KG1 (cell line): ENCODE data around the gene FHIP1A.

Source experiments
- DNase-seq: peaks from one replicate; lab custom pipeline; 2025; lab: John Stamatoyannopoulos, UW

Gene FHIP1A

GRCh38 chr4:151418385-151418784, 9.4 kb downstream of the FHIP1A start:
- DNase-seq: no peak

GRCh38 chr4:151418856-151419255, 9.9 kb downstream of the FHIP1A start:
- no peak for DNase-seq

GRCh38 chr4:151420250-151420807, 11.4 kb downstream of the FHIP1A start:
- DNase-seq: no peak

GRCh38 chr4:151422854-151423253, 13.9 kb downstream of the FHIP1A start:
- DNase-seq: no peak

- DNase-seq: no peak
Observed at GRCh38 chr4:151426513-151426912, 17.5 kb downstream of the FHIP1A start.

GRCh38 chr4:151427266-151427665, 18.3 kb downstream of the FHIP1A start:
- no peak for DNase-seq

GRCh38 chr4:151428346-151428745, 19.4 kb downstream of the FHIP1A start:
- no peak for DNase-seq

GRCh38 chr4:151429957-151430570, 21.1 kb downstream of the FHIP1A start:
- no peak for DNase-seq

GRCh38 chr4:151430740-151431457, 21.9 kb downstream of the FHIP1A start:
- DNase-seq: no peak

GRCh38 chr4:151431728-151432127, 22.8 kb downstream of the FHIP1A start:
- DNase-seq: no peak

- no peak for DNase-seq
Observed at GRCh38 chr4:151432654-151433053, 23.7 kb downstream of the FHIP1A start.

GRCh38 chr4:151434183-151434860, 25.3 kb downstream of the FHIP1A start:
- no peak for DNase-seq

- no peak for DNase-seq
Observed at GRCh38 chr4:151436093-151436518, 27.1 kb downstream of the FHIP1A start.

GRCh38 chr4:151437505-151437904, 28.5 kb downstream of the FHIP1A start:
- DNase-seq: no peak

GRCh38 chr4:151438154-151438553, 29.2 kb downstream of the FHIP1A start:
- no peak for DNase-seq

- DNase-seq: no peak
Observed at GRCh38 chr4:151439320-151439719, 30.3 kb downstream of the FHIP1A start.

GRCh38 chr4:151442002-151442401, 33.0 kb downstream of the FHIP1A start:
- no peak for DNase-seq

- no peak for DNase-seq
Observed at GRCh38 chr4:151443247-151443646, 34.3 kb downstream of the FHIP1A start.

GRCh38 chr4:151443752-151444151, 34.8 kb downstream of the FHIP1A start:
- no peak for DNase-seq

GRCh38 chr4:151446208-151446607, 37.2 kb downstream of the FHIP1A start:
- DNase-seq: no peak

- no peak for DNase-seq
Observed at GRCh38 chr4:151454513-151454912, 45.5 kb downstream of the FHIP1A start.

GRCh38 chr4:151455212-151455611, 46.2 kb downstream of the FHIP1A start:
- DNase-seq: no peak

GRCh38 chr4:151458148-151458547, 49.2 kb downstream of the FHIP1A start:
- no peak for DNase-seq
